Nasal cavity respiratory epithelium epithelial cell of viscerocranial mucosa (primary cell): ENCODE results near the gene KCND1. TPM values are rescaled to one million over a fixed set of nuclear protein-coding genes. Genes with fewer than 3 reads are reported as not detected.

Experiments
- total RNA-seq: library from RNA; depleted of rRNA; stranded (reverse); fragments of >200 nt; gene quantifications from 2 replicates; pipeline ENCODE4 v1.2.3, GENCODE V29; 2014

KCND1 gene
- total RNA-seq, result under 0.01 and 0.93 TPM in 2 replicates

GRCh38 chrX:48971249-48972219 lies at the start of gene KCND1:
KCND1 (minus strand) TSS chrX:48971844; CDS start chrX:48970271, 1,573 bp downstream.

GRCh38 chrX:49002091-49002935 lies 30.7 kb upstream of the KCND1 start, which contains the start of gene GRIPAP1:
GRIPAP1 (minus strand) TSS chrX:49002264; CDS start chrX:49002229, 35 bp downstream.

DNA sequence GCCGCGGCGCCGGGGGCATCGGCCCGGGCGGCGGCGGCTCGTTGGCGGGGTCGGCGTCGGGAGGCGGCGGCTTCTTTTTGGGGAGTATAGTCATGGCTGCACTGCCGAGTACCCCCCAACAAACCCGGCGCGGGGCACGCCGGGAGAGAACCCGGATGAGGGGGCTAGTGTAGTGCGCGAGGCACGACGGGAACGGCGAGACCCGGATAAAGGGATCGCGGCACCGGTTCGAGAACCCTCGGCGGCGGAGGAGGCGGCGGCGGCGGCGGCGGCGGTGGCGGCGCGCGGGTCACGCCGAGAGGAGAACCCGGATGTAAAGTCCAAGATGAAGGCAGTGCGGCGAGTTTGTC lies 14.2 kb downstream of the KCND1 start, which contains the start of gene OTUD5:
Gene OTUD5, minus strand, starts transcription at position 131 of the 350 bp plus-strand sequence. Its CDS starts 37 bp downstream, at position 94.

DNA sequence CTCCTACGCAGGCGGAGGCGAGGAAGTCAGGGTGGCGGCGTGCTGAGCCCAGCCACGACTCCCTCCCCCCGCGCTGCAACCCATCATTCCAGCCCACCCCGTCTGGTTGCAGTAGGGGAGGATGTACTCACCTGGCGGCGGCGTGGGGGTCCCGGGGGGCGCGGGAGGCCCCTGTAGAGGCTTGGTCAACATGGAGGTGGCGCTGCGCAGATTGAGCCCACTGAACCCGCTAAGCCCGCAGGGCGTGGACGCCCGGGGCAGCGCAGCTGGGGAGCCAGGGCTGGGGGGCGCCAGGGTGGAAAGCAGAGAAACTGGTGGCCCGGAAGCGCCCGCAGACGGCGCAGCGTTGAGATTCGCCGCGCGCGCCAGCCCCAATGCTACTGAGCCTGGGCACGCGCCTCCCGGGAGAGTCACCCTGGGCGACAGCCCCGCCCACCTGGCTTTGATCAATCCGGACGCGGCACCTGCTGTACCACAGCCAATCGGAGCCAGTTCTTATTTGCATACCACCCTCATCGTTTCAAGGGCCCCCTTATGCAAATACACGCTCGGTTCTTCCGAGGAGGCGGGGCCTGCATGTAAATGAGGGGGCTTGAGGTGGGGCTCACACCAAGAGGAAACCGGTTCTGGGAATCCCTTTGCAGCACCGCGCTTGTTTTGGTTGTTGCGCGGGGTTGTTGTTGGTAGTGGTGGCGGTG lies 52.9 kb downstream of the KCND1 start, which contains the start of gene PIM2:
Gene PIM2, minus strand, starts transcription at position 382 of the 698 bp plus-strand sequence. Its CDS starts 190 bp downstream, at position 192.

GRCh38 chrX:48911412-48912182 lies 60.0 kb downstream of the KCND1 start, which contains the start of gene SLC35A2:
SLC35A2 (minus strand) TSS chrX:48911646; CDS start chrX:48911636, 10 bp downstream.

Other genes starting within 250 kb of the KCND1 start
- not detected in 2 replicates for gene GLOD5, start 210.1 kb downstream of the KCND1 start, total RNA-seq
- gene GATA1, start 185.3 kb downstream of the KCND1 start, total RNA-seq, result not detected in 2 replicates
- 35.2 and 41.4 TPM in 2 replicates for gene HDAC6, start 169.8 kb downstream of the KCND1 start, total RNA-seq
- not detected in 2 replicates for gene ERAS, start 145.3 kb downstream of the KCND1 start, total RNA-seq
- gene PCSK1N, start 136.2 kb downstream of the KCND1 start, total RNA-seq, result under 0.01 and 1.4 TPM in 2 replicates
- gene TIMM17B, start 74.1 kb downstream of the KCND1 start, total RNA-seq, result 22.4 and 38.3 TPM in 2 replicates
- gene PQBP1, start 73.9 kb downstream of the KCND1 start, total RNA-seq, result 65.6 and 131 TPM in 2 replicates
- gene SLC35A2, start 60.2 kb downstream of the KCND1 start, total RNA-seq, result 18.8 and 26.4 TPM in 2 replicates
- 5.9 and 6.5 TPM in 2 replicates for gene PIM2, start 52.8 kb downstream of the KCND1 start, total RNA-seq
- 17.4 and 34.5 TPM in 2 replicates for gene OTUD5, start 14.2 kb downstream of the KCND1 start, total RNA-seq
- 23.6 and 36.5 TPM in 2 replicates for gene GRIPAP1, start 30.4 kb upstream of the KCND1 start, total RNA-seq
- 17.4 and 37.9 TPM in 2 replicates for gene TFE3, start 71.5 kb upstream of the KCND1 start, total RNA-seq
- 2.1 and 5.8 TPM in 2 replicates for gene CCDC120, start 87.2 kb upstream of the KCND1 start, total RNA-seq
- 2.1 and 5.4 TPM in 2 replicates for gene PRAF2, start 102.2 kb upstream of the KCND1 start, total RNA-seq
- 29.0 and 29.4 TPM in 2 replicates for gene WDR45, start 108.0 kb upstream of the KCND1 start, total RNA-seq
- gene GPKOW, start 151.9 kb upstream of the KCND1 start, total RNA-seq, result 22.9 and 29.0 TPM in 2 replicates
- gene MAGIX, start 190.9 kb upstream of the KCND1 start, total RNA-seq, result 2.3 and 2.7 TPM in 2 replicates
- gene PLP2, start 200.1 kb upstream of the KCND1 start, total RNA-seq, result 17.1 and 24.4 TPM in 2 replicates
- gene PRICKLE3, start 214.5 kb upstream of the KCND1 start, total RNA-seq, result 19.5 and 38.1 TPM in 2 replicates
- under 0.01 TPM in 1 of 2 replicates, not detected in the other for gene SYP, start 228.3 kb upstream of the KCND1 start, total RNA-seq